GM19043 (cell line): ENCODE results near the gene CLEC10A.
"Not testable (repeated sequence)": the region's sequence is repeated elsewhere in the genome, so short reads cannot be mapped to it uniquely, and the experiment has no call there.

ENCODE experiments used
- ATAC-seq: cut with Tn5 transposase; IDR thresholded peaks from one replicate; pipeline ENCODE4 v1.9.1; 2021; ENCODE audit warnings: low read depth; ENCODE audit not compliant: unreplicated experiment

The CLEC10A gene

GRCh38 chr17:7109461-7110322 lies 29.6 kb upstream of the CLEC10A start:
- ATAC-seq: no peak

- ATAC-seq: no peak
Measured at GRCh38 chr17:7108981-7109380, 28.9 kb upstream of the CLEC10A start.

- ATAC-seq: no peak
Measured at GRCh38 chr17:7108560-7108925, 28.5 kb upstream of the CLEC10A start.

- no peak for ATAC-seq
Measured at GRCh38 chr17:7107795-7108559, 27.9 kb upstream of the CLEC10A start.

GRCh38 chr17:7107012-7107754 lies 27.1 kb upstream of the CLEC10A start:
- no peak for ATAC-seq

- no peak for ATAC-seq
Measured at GRCh38 chr17:7102421-7102820, 22.4 kb upstream of the CLEC10A start.

- no peak for ATAC-seq
Measured at GRCh38 chr17:7101531-7101930, 21.5 kb upstream of the CLEC10A start.

GRCh38 chr17:7100641-7101379 lies 20.8 kb upstream of the CLEC10A start:
- ATAC-seq: not testable (repeated sequence)

GRCh38 chr17:7098802-7099459 lies 18.9 kb upstream of the CLEC10A start:
- no peak for ATAC-seq

GRCh38 chr17:7097940-7098339 lies 17.9 kb upstream of the CLEC10A start:
- ATAC-seq: no peak

- ATAC-seq: no peak
Measured at GRCh38 chr17:7095625-7096024, 15.6 kb upstream of the CLEC10A start.

GRCh38 chr17:7094652-7095019 lies 14.6 kb upstream of the CLEC10A start:
- no peak for ATAC-seq

- ATAC-seq: not testable (repeated sequence)
Measured at GRCh38 chr17:7091311-7092005, 11.4 kb upstream of the CLEC10A start.

GRCh38 chr17:7089570-7089969 lies 9.5 kb upstream of the CLEC10A start:
- not testable (repeated sequence) for ATAC-seq

GRCh38 chr17:7088442-7088841 lies 8.4 kb upstream of the CLEC10A start:
- not testable (repeated sequence) for ATAC-seq

GRCh38 chr17:7084088-7084487 lies 4.0 kb upstream of the CLEC10A start:
- ATAC-seq: no peak

- ATAC-seq: no peak
Measured at GRCh38 chr17:7083592-7083991, 3.5 kb upstream of the CLEC10A start.

- ATAC-seq: no peak
Measured at GRCh38 chr17:7081341-7082062, 1.5 kb upstream of the CLEC10A start.
